Measurements from ENCODE around the gene JAK1. TPM values are rescaled to one million over a fixed set of nuclear protein-coding genes. Genes with fewer than 3 reads are reported as not detected.

Gene JAK1
- total RNA-seq, 1 experiment from 2014 or later, result 130 TPM

DNA sequence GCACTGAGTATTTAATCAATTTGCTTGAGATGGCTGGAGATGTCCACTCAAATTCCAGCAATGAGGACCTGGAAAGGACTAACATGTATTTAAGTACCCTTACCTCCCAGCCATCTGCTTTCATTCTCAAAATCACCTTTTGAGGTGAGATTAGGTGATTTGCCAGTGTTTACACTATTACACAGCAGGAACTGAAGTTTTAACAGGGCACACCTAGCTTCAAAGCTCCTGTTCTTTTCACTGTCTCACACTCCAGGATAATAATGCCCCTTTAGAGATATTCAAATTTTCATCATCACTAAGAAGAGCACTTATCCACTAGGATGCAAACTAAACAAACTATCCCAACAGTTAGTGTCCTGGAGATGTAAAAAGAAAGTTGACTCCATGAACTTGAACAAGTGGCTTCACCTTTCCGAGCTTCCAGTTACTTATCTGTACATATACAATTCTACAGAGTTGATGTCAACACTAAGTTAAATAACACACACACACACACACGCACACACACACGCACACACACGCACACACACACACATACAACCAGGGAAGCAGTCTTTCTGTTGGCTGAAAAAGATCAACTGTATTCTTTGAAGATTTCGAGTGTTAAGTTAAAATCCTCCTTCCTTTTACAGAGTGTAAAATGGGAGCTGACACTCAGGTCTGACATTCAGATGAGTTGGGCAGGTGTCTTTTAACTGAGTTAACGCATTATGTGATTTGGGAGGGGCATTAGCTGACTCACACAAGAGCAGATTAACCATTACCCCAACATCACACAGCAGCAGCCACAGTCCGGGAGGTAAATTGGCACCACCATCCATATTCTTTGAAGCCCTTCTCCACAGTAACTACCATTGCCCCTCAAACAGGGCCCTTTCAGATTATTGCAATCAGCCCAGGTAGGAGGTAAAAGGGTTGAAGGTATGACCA lies 15.5 kb upstream of the JAK1 start:
- intact Hi-C loops (cut with micrococcal nuclease; ENCODE audit: unreplicated experiment), result loop anchor here (5.0 kb wide), 1 partner anchor 85 kb away; no protein-coding TSS in a partner anchor

DNA sequence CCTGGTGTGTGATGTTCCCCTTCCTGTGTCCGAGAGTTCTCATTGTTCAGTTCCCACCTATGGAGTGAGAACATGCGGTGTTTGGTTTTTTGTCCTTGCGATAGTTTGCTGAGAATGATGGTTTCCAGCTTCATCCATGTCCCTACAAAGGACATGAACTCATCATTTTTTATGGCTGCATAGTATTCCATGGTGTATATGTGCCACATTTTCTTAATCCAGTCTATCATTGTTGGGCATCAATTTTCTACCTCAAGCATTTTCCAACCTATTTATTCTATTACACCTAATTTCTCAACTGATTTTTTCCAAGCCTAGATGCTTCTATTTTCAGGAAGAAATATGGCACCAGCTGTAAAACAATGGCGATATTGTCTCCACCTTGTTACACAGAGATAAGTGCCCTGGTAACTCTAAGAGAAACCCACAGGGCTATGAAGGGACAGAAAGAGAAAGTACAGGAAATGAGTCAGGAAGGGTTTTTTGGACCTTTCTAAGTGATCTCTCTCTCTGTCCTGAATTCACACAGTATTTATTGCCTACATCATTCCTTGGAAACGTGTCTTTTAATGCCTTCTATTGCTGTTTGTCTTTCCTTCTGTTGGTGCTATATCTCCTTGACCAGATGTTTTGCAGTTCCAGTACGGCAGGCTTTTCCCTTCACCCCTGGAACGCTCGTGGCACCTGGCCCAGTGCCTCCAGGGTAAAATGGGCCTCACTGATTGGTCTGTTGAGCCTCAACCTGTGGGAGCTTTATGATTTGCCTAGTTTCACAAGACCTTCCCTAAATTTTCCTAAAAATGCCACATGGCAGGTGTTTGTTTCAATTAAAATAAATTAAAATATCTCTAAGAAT lies 14.6 kb upstream of the JAK1 start:
- peak; percentile 55 for DNase-seq
- peak overlapping the region; percentile 98 for H3K27ac Mint-ChIP-seq (ENCODE audit: unreplicated experiment)
- intact Hi-C loops (cut with micrococcal nuclease; ENCODE audit: unreplicated experiment), result loop anchor here (5.0 kb wide), 1 partner anchor 84 kb away; no protein-coding TSS in a partner anchor
- BruUV-seq (replicated peaks), result no TSS peak
- CTCF ChIA-PET, result interaction anchor here (1.1 kb wide), 1 partner anchor 82 kb away, joined by 5 read pairs; no protein-coding TSS in a partner anchor
- H3K36me3 Mint-ChIP-seq (ENCODE audit: insufficient read depth, unreplicated experiment), result peaks cover 23% of the 10 kb centered on the region
- H3K9me3 Mint-ChIP-seq (ENCODE audit: low read depth, unreplicated experiment), result no peaks in the 10 kb centered on the region
- TF ChIP-seq, protein P1, sequence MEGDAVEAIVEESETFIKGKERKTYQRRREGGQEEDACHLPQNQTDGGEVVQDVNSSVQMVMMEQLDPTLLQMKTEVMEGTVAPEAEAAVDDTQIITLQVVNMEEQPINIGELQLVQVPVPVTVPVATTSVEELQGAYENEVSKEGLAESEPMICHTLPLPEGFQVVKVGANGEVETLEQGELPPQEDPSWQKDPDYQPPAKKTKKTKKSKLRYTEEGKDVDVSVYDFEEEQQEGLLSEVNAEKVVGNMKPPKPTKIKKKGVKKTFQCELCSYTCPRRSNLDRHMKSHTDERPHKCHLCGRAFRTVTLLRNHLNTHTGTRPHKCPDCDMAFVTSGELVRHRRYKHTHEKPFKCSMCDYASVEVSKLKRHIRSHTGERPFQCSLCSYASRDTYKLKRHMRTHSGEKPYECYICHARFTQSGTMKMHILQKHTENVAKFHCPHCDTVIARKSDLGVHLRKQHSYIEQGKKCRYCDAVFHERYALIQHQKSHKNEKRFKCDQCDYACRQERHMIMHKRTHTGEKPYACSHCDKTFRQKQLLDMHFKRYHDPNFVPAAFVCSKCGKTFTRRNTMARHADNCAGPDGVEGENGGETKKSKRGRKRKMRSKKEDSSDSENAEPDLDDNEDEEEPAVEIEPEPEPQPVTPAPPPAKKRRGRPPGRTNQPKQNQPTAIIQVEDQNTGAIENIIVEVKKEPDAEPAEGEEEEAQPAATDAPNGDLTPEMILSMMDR (IDR thresholded peaks at IDR 0.05; ENCODE audit: unreplicated experiment), result no peak
- H3K27me3 Mint-ChIP-seq (ENCODE audit: unreplicated experiment), result no peaks in the 10 kb centered on the region
- H3K4me3 Mint-ChIP-seq (ENCODE audit: low read depth, unreplicated experiment), result peak overlapping the region; percentile 70
- peaks cover 51% of the 10 kb centered on the region for H3K4me1 Mint-ChIP-seq (ENCODE audit: low read depth, unreplicated experiment)

More for the DNA sequence above, 15.5 kb upstream of the JAK1 start:
- DNase-seq, result peak; percentile 68
- H3K36me3 Mint-ChIP-seq (ENCODE audit: insufficient read depth, unreplicated experiment), result peaks cover 23% of the 10 kb centered on the region
- CTCF ChIA-PET, result interaction anchor here (0.7 to 1.2 kb wide), 5 partner anchors 21 to 120 kb away, joined by 3 to 5 read pairs (median 3); no protein-coding TSS in a partner anchor
- H3K9me3 Mint-ChIP-seq (ENCODE audit: low read depth, unreplicated experiment), result no peaks in the 10 kb centered on the region
- no peaks in the 10 kb centered on the region for H3K27me3 Mint-ChIP-seq (ENCODE audit: unreplicated experiment)
- H3K4me1 Mint-ChIP-seq (ENCODE audit: low read depth, unreplicated experiment), result peaks cover 54% of the 10 kb centered on the region
- BruUV-seq (replicated peaks), result TSS peak; percentile 99
- H3K27ac Mint-ChIP-seq (ENCODE audit: unreplicated experiment), result peak overlapping the region; percentile 98
- peak overlapping the region; percentile 70 for H3K4me3 Mint-ChIP-seq (ENCODE audit: low read depth, unreplicated experiment)
- TF ChIP-seq, protein P1 (IDR thresholded peaks at IDR 0.05; ENCODE audit: unreplicated experiment), result no peak

DNA sequence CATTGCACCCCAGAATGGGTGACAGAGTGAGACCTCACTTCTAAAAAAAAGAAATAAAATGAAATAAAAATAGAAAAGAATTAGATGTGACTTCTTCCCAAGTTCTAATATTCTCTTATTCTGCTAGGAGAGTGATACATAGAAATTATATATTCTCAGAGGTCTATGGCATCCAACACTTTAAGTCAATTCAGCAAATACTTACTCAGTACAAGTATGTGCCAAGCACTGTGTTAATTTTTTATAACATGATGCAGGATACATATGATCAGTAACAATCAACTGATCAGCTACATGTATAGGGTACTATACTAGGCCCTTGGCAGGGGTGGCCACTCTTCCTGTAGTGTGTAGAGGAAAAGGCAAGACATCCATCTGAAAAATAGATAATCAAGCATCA lies 13.0 kb upstream of the JAK1 start:
- BruUV-seq (replicated peaks), result no TSS peak
- no peak for DNase-seq
- no peak overlapping the region for H3K27ac Mint-ChIP-seq (ENCODE audit: unreplicated experiment)
- H3K9me3 Mint-ChIP-seq (ENCODE audit: low read depth, unreplicated experiment), result no peaks in the 10 kb centered on the region
- H3K36me3 Mint-ChIP-seq (ENCODE audit: insufficient read depth, unreplicated experiment), result peaks cover 23% of the 10 kb centered on the region
- H3K4me3 Mint-ChIP-seq (ENCODE audit: low read depth, unreplicated experiment), result no peak overlapping the region
- intact Hi-C loops (cut with micrococcal nuclease; ENCODE audit: unreplicated experiment), result no loop called here
- CTCF ChIA-PET, result interaction anchor here (0.5 kb wide), 1 partner anchor 9 kb away, joined by 3 read pairs; no protein-coding TSS in a partner anchor
- no peaks in the 10 kb centered on the region for H3K27me3 Mint-ChIP-seq (ENCODE audit: unreplicated experiment)
- TF ChIP-seq, protein P1 (IDR thresholded peaks at IDR 0.05; ENCODE audit: unreplicated experiment), result no peak
- H3K4me1 Mint-ChIP-seq (ENCODE audit: low read depth, unreplicated experiment), result peaks cover 53% of the 10 kb centered on the region

DNA sequence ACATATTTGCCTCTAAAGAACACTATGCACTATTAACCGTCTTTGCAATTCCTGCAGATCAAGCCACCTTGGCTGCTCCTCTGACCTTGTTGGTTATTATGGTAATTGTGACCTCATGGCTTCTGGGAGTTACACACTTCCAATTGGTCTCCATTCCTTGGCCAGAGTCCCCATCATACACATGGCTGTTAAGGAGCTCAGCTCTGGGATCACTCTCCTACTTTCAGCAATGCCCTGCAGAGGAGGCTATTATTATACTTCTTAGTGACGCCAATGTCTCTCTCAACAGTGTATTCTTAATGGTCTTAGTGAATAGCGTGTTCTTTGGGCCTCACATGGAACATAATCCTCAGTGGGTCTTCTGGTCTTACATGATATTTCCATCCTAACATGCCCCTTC lies 10.0 kb upstream of the JAK1 start:
- intact Hi-C loops (cut with micrococcal nuclease; ENCODE audit: unreplicated experiment), result no loop called here
- peaks cover 28% of the 10 kb centered on the region for H3K4me1 Mint-ChIP-seq (ENCODE audit: low read depth, unreplicated experiment)
- TF ChIP-seq, protein P1 (IDR thresholded peaks at IDR 0.05; ENCODE audit: unreplicated experiment), result no peak
- no peaks in the 10 kb centered on the region for H3K27me3 Mint-ChIP-seq (ENCODE audit: unreplicated experiment)
- H3K36me3 Mint-ChIP-seq (ENCODE audit: insufficient read depth, unreplicated experiment), result peaks cover 7% of the 10 kb centered on the region
- CTCF ChIA-PET, result no interaction called here
- DNase-seq, result no peak
- no peak overlapping the region for H3K27ac Mint-ChIP-seq (ENCODE audit: unreplicated experiment)
- no peaks in the 10 kb centered on the region for H3K9me3 Mint-ChIP-seq (ENCODE audit: low read depth, unreplicated experiment)
- BruUV-seq (replicated peaks), result no TSS peak
- H3K4me3 Mint-ChIP-seq (ENCODE audit: low read depth, unreplicated experiment), result no peak overlapping the region
